ENCODE results near the gene PRKCE.

DNA sequence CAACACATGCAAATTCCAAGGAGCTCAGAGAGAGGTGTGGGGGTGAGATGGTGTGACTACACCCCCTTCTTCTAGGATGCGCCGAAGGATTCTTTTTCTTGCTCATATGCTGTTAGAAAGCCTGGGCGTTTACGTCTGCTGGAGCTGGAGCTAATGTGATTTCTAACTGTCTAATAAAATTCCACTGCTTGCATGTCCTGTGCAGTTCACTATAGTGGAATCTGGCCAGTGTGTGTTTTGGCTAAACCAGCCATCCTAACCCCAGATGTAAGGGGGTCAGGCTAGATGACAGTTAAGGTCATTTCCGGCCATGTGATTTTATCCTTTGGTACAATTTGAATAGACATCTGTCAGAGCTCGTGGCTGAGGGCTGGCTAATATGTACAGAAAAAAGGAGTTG, 194.1 kb downstream of the PRKCE start:
- TF ChIP-seq POLR2A (IDR thresholded peaks at IDR 0.05) = no peak
- TF ChIP-seq, protein P1, sequence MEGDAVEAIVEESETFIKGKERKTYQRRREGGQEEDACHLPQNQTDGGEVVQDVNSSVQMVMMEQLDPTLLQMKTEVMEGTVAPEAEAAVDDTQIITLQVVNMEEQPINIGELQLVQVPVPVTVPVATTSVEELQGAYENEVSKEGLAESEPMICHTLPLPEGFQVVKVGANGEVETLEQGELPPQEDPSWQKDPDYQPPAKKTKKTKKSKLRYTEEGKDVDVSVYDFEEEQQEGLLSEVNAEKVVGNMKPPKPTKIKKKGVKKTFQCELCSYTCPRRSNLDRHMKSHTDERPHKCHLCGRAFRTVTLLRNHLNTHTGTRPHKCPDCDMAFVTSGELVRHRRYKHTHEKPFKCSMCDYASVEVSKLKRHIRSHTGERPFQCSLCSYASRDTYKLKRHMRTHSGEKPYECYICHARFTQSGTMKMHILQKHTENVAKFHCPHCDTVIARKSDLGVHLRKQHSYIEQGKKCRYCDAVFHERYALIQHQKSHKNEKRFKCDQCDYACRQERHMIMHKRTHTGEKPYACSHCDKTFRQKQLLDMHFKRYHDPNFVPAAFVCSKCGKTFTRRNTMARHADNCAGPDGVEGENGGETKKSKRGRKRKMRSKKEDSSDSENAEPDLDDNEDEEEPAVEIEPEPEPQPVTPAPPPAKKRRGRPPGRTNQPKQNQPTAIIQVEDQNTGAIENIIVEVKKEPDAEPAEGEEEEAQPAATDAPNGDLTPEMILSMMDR (IDR thresholded peaks at IDR 0.05) = no peak
